ENCODE measurements around the gene PACSIN2.

GRCh38 chr22:42997582-42998090 lies 17.3 kb downstream of the PACSIN2 start:
- TF ChIP-seq, protein P1, sequence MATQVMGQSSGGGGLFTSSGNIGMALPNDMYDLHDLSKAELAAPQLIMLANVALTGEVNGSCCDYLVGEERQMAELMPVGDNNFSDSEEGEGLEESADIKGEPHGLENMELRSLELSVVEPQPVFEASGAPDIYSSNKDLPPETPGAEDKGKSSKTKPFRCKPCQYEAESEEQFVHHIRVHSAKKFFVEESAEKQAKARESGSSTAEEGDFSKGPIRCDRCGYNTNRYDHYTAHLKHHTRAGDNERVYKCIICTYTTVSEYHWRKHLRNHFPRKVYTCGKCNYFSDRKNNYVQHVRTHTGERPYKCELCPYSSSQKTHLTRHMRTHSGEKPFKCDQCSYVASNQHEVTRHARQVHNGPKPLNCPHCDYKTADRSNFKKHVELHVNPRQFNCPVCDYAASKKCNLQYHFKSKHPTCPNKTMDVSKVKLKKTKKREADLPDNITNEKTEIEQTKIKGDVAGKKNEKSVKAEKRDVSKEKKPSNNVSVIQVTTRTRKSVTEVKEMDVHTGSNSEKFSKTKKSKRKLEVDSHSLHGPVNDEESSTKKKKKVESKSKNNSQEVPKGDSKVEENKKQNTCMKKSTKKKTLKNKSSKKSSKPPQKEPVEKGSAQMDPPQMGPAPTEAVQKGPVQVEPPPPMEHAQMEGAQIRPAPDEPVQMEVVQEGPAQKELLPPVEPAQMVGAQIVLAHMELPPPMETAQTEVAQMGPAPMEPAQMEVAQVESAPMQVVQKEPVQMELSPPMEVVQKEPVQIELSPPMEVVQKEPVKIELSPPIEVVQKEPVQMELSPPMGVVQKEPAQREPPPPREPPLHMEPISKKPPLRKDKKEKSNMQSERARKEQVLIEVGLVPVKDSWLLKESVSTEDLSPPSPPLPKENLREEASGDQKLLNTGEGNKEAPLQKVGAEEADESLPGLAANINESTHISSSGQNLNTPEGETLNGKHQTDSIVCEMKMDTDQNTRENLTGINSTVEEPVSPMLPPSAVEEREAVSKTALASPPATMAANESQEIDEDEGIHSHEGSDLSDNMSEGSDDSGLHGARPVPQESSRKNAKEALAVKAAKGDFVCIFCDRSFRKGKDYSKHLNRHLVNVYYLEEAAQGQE (IDR thresholded peaks at IDR 0.05; ENCODE audit: insufficient read depth in 1 of 2, low read depth in 2 of 2, low read length in 2 of 2): no peak
- TF ChIP-seq POLR2AphosphoS5 (IDR thresholded peaks at IDR 0.05; ENCODE audit: low read depth, low read length) (no peak), SIN3A (IDR thresholded peaks at IDR 0.05; ENCODE audit: borderline replicate concordance, insufficient read depth, low read length) (no peak), TAF1 (IDR thresholded peaks at IDR 0.05; ENCODE audit: borderline replicate concordance, insufficient read depth, low read length) (no peak)

Data from PFSK-1 (cell line).